HT1080 (cell line): ENCODE results near the gene CAMTA1. TPM values are rescaled to one million over a fixed set of nuclear protein-coding genes. Genes with fewer than 3 reads are reported as not detected.

ENCODE experiments used
- DNase-seq: peaks from one replicate; pipeline ENCODE4 v3.0.0-alpha.2; 2015; ENCODE audit warnings: low read depth
- total RNA-seq: library from RNA; depleted of rRNA; stranded (reverse); fragments of >200 nt; shearing (Covaris generic); gene quantifications from 2 replicates; pipeline ENCODE4 v1.2.3, GENCODE V29; 2014

The CAMTA1 gene
- total RNA-seq, 1 experiment from 2014 or later, result 59.2 TPM

DNA sequence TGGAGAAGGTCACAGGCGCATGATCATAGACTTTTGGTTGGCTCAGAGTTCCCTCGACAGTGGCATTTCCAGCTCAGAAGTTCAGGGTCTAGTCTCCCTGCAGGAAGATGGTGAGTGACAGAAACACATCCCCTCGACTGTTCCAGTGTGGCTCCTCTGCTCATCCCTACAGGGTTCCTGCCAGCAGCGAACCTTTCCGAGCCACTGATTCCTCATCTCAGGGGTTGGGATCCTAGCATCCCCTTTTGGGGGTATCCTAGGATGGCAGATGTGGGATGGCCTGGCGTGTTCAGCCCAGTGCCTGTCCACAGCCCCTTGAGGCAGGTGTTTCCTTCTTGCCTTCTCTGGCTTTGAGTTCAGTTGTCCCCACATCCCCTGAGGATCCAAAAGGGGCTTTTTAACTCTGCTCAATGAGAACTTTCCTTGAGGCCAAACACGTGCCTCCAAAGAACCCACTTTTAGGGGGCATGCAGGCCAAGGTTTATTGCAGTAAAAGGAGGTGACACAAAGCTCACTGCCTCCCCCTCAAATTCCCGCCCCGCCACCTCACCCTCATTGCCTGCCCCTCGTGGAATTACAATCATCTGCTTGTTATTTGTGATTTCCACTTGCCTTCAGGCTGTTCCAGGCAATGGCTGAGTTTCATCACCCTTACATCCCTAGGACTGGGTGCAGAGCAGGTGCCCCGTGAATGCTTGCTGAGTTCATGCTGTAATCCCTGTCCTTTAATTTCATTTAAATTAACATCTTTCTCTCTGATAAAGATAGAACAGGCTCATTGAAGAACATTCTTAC lies 440.7 kb downstream of the CAMTA1 start:
- DNase-seq, result no peak

DNA sequence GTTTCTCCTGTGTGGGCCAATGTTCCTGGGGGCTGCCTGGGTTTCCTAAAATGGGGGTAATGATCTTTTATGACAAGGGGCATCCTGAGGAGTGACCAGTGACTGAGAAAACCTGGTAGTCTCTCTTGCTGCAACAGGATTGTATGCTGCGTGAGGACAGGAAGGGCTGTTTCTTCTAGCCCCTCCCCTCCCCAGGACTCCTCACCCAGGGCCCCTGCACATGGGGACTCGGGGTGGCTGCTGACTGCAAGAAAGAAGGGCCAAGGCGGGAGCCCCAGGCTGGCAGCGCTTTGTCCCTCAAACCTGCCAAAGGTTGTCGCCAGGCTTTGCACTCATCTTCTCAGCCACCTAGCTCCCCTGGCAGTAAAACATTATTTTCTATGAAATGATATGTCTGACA lies 442.4 kb downstream of the CAMTA1 start:
- no peak for DNase-seq

DNA sequence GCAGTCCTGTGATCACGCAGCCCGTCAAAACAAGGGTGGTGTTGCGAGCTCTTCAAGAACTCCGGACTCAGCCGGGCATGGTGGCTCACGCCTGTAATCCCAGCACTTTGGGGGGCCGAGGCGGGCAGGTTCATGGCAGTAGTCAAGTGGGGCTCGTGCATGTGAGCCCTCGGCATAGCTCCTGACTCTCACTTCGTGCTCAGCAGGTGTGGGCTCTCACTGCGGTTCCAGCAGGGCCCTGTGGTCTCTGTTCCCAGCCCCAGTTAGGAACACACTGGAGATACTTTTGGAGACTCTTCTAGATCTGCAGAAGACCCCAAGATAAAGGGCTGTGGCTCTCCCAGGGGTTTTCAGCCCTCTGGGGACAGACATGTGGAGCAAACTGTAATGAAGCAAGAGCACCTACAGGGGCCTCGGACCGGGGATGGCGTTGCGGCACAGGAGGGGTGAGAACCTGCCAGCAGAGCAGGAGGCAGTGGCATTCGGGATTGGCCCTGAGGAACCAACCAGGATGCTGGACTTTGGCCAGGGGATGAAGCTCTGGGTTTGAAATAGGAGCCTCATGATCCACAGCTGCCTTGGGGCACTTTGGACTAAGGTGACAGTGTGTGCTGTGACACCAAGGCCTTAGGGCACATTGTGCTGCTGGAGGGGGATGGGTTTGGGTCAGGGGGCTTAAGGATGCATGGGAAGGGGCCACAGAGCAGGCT lies 443.2 kb downstream of the CAMTA1 start:
- no peak for DNase-seq

DNA sequence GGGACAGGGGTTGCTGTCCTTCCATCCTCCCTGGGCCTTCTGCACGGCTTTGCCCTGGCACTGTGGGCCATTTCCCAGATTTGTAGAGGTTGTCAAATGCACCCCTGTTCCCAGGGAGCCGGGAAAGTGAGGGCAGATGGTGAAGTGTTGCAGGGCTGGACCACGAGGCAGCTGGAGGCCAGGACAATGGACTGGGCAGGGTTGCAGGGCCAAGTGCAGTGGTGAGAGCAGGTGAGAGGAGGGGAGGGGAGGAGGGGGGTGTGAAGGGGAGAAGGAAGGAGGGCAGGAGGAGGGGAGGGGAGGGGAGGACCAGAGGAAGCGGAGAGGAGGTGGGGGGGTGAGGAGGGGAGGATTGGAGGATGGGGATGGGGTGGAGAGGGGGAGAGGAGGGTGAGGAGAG lies 443.9 kb downstream of the CAMTA1 start:
- no peak for DNase-seq

DNA sequence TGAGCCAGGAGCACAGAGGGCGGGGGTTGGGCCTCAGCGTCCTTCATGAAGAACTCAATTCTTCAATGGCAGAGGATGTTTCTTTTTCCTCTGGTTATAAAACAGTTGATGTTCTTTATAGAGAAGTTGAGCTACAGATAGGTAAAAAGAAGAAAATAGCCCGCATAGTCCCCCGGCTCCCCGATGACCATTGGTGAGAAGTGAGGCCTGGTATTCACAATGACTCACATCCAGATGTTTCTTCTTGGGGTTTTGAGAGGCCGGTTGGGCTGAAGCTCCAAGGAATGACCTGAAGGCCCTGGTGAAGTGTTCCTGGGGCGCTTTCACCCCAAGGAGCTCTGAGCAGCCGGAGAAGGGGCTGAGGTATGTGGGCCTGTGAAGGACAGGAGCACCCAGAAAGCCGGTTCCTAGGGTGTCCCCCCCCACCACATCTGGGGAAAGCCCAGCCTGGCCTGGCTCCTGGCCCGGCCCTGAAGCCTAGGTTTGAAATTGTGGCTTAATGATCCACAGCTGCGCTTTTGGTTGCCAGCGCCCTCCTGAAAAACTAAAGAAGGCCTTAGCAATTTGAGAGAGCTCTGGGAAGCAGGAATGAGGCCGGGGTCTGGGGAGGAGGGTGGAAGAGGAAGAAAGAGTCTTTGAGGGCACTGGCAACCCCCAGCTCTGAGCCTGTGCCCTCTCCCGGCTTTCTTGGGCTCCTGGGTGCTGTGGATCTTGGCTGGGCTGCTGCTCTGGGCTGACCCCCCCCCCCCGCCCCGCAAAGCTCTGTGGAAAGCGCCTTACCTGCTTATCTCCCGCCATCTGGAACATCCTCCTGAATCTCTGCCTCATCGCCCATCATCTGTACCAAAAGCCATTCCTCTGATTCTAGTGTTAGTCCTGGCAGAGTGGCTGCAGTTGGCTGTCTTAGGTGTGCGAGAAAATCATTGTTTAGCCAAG lies 444.7 kb downstream of the CAMTA1 start:
- no peak for DNase-seq

DNA sequence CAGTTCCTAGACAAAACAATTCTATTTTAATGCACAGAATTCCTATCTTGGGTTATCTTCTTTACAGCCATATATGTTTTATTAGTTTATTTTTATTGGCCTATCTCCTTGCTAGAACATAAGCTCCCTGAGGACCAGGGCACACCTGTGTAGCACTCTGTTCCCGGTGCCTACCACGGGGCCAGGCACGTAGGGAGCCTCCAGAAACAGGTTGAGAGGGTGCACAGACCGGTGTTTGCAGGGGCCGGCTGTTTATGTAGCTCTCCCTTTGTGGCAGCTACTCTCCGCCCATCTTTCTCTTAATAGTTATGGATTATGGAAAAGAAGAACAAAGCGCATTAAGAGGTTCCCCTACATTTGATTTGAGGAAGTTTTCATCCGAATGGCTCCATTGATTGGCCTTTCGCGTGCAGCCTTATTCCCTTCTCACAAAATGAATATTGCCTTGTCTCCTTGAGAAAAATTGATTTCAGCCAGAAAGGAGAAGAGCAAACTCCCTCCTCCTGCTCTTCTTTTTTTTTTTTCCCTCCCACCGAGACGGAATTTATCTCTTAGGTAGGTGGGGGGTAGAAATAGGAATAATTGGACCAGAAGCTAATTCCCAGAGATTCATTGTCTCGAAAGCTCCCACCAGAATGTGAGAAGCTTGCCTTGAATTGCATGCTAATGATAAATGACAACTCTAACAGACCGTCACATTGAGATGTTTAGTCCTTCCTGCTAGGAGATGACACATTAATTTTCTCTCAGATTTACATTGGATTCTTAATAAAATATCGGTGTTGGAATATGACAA lies 447.4 kb downstream of the CAMTA1 start:
- no peak for DNase-seq

DNA sequence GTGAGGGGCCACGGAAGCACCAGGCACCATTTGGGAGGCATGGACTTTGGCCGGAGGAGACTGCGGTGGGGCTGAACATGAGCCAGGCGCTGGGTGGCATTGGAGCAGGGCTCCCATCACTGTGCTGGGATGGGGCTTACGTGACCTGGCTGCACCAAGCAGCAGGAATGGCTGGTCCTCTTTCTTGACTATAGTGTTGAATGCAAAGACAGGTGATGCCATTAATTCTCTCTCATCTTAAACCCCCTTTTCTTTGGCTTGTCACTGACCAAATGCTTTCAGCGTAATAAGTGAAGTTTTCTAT lies 447.9 kb downstream of the CAMTA1 start:
- no peak for DNase-seq

DNA sequence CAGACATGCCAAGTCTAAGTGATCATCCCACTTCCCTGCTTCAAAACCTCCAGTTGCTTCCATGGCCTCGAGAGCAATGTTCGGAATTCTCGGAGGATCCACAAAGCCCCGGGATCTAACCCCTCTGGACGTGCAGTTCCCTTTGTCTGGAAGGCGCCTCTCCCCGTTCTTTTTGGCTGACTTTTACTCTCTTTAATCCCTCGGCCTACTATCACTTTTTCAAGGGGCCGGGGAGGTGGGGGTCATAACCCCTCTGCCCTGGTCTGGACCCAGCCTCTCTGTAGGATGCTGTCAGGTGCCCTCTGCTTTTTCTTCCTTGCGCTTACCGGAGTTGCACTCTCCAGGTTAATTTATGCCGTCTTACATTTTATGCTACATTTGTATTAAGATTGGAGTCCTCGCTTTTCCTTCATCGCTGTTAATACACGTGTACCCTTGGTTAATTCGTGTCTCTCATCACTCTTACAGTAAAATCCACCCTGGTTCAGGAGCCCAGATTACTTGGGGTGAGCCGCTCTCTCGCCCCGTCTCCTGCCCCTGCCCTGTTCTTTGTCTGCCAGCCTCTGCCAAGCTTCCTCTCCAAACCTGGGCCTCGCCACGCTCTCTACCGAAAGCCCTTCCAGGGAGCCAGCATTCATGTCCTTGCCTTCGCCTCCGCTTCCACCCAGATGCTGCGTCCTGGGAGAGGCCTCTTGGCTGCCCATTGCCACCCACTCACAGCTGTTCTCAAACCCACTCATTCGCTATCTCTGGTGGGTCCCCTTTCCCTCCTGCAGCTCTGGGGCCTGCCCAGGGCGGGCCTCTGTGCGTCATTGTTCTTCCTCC lies 448.6 kb downstream of the CAMTA1 start:
- DNase-seq, result no peak

DNA sequence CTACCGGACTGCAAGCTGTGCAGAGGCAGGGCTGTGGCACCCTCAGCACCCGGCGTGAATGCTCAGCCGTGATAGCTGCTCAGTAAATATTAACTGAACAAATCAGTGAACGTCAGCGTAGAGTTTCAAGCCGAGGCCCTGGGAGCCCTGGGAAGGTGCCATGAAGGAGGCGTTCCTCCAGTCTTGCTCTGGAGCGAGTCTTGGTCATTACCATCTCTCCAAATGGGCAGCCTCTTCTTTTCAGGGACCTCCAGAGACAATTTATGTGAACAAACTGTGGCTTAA lies 449.2 kb downstream of the CAMTA1 start:
- DNase-seq, result no peak

DNA sequence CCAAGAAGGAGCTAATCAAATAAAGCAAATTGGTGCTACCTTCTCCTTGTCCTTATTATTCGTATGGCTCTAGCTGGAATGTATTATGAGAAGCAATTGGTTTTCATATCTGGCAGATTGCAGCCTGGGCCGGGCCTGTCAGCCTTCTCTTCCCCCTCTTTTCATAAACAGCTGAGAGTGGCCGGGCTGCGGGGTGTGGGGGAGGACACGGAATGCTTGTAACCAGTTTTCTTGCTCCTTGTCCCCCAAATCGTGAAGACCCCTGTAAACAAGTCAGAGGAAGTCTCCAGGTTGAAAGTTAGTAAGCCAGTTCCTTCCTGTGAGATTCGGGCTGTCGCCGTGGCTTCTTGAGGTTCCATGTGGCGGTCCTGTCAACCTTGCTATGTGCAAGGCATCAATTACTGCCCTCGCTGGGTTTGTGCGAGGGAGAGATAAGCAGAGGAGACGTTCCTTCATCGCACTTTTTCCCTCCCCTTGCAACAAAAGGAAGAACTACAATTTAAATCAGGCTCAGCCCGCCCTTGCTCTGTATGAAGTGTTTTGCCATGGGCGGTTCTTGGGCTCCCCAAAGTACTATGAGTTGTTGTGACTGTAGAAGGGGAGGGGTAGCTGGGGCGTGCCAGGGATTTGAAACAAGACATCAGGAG lies 450.7 kb downstream of the CAMTA1 start:
- DNase-seq, result no peak

DNA sequence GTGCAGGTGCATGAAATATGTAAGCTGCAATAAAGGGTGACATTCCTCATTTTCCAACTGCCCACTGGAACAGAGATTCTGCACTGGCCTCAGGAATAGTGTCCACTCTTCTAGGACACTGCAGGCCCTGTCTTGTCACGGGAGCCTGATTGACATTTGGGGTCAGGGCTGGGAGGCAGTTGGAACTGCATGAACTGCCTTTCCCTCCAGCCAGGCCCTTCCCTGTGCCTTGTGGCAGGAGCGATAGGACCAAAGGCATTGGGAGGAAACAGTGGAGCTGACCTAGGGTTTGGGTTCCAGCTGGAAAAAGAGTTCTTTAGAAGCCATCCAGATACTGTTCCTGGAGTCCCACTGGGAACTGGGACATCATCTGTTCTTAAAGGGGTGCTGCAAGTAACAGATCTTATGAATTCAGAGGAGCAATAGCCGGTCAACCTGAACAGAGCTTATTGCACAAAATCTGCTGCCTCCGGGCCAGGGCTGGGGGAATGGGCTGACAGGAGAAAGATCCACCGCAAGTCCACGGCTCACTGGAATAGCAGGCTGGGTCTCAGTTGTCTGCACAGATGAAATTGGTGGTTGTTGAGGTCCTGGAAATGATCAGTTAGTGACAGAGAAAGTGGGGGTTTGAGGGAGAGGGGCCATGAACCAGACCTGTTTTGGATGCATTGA lies 451.7 kb downstream of the CAMTA1 start:
- DNase-seq, result no peak

DNA sequence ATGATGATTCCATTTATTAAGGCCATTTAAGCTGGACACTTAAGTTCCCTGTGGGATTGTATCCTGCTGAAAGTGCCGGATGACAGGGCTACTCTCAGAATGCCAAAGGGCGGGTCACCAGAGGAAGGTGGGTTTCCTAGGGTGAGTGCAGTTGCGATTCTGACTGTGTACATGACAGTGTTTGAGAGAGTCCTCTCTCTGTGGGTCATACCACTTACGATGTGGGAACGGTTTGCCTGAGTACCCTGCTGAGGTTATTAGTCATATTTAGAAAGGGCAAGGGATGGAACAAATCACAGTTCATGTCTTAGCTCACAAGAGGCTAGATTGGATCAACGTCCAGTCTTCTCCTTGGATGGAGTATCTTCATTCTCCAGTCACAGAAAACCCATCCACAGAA lies 461.9 kb downstream of the CAMTA1 start:
- DNase-seq, result no peak

DNA sequence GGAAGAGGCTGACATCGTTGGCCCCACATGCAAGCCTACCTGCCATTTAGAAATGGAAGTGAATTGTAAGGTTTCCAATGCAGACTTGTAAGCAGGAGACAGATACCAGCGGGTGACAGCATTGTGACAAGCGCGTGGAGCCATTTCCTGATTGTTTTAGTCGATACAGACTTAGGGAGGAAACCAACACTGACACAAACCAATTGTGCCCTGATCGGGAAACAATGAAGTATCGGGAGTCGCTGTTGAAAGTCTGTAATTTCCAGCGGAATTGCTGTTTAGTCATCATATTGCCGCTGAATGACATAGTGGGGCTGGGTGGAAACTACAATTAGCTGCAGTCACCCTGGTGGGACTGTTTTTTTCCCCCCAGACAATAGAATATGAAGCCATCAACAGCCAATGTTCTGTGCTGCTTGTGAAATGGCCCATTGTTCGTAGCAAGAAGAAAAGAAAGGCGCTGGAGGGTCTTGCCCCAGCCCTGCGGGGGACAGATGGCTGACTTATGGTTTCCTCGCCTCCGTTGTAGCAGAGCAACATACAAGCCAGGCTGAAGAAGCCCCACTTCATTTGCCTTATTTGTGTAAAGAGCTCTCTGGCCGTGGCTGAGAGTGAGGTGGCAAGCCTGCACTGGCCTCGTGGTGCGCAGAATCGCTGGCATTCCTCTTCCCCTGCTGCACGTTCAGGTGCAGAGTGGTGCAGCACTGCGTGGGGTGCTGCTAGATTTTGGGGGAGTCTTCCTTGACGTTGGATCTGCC lies 462.7 kb downstream of the CAMTA1 start:
- DNase-seq, result no peak

DNA sequence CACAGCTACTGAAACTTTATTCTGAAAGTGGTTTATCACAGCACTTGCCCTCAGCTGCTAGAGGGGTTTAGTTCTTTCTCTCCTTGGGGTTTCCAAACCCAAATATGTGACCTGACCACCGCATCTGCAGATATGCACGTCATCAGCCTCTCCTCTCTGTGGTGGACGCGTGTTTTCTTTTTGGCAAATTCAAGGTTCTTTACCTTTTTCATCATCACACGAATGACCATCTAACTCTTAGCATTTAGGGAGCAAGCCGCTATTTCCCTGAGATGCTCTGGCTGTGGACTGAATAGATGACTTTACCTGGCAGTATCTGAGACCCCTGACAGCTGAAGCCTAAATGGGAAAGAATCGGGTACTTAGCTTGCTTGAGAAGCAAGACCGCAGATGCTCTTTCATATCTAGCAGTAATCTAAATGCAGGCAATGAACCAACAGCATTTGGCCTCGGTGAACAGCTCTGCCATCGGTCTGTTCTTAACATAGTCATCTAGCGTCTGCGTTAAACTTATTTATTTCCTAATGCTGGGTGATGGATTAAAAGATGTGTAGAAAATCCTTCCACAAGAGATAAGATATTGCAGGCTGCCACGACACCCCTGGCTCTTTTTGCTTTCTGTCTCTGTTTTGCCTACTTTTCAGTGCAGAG lies 463.4 kb downstream of the CAMTA1 start:
- DNase-seq, result no peak

DNA sequence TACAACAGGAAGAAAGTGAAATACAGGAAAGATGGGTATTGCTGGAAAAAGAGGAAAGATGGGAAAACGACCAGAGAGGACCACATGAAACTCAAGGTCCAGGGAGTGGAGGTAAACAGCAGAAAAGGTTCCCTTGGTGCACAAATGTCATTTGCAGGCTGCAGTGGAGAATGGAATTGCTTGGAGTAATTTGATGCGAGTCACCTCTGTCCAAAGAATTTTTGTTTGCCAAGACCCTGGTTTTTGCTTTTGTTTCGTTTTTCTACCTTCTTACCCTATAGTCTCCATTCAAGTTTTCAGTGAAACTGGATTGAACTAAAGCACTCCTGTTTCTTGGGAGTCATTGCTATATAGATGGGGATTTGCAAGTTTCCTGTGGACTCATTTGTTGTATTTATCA lies 464.3 kb downstream of the CAMTA1 start:
- no peak for DNase-seq

DNA sequence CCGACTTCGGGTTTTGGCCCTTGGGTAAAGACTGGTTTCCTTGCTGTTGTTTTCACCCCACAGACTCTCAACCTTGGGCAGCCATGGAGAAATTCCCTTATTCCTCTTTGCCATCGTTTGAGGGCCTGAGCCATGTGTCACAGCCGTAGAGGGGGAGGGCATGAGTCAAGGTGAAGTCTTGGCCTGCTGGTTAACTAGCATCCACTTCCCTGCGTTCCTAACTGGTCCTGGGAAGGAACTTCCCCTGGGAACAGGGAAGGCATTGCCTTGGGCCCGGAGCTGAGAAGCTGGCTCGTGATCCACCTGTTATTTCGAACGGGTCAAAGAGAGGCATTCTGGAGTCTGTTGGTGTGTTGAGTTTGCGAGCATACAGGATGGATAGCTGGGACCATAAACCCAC lies 464.9 kb downstream of the CAMTA1 start:
- DNase-seq, result peak; percentile 30

DNA sequence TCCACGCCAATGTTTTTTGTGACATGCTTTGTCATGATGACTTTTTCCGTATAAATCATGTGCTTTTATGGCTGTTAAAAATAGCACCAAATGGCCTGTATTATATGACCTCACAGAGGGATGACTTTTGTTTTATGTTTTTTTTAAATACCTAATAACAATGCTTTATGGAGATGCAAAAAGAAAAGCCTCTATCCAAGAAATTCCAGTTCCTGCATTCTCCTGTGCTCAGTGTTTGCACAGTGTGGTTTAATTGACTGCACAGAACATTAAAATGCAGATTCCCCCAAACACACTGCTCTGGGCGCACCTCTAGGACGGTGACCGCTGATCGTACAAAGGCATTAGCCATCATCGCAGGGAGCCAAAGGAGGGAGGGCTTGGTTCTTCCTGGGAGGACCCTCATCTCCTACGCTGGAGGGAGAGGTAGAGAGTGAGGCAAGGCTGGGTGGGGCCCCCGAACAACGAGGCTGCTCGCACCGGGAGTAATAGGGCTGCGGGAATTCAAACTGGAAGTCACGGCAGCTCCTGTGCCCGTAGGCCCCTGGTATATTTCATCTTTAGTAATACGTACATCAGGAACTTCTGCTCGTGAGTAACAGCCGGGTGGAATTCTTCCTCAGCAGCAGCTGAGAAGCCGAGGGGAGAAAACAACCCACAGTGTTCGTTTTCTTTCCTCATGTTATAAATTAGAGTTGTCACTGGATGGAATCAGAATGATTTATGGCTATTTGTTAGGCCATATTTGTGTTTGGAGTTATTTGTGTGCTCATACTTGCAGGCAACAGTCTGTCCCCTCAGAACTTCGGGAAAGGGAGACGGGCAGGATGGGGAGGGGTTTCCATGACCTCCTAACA lies 465.6 kb downstream of the CAMTA1 start:
- DNase-seq, result no peak
